ENCODE results near the gene CBARP.

CBARP gene

DNA sequence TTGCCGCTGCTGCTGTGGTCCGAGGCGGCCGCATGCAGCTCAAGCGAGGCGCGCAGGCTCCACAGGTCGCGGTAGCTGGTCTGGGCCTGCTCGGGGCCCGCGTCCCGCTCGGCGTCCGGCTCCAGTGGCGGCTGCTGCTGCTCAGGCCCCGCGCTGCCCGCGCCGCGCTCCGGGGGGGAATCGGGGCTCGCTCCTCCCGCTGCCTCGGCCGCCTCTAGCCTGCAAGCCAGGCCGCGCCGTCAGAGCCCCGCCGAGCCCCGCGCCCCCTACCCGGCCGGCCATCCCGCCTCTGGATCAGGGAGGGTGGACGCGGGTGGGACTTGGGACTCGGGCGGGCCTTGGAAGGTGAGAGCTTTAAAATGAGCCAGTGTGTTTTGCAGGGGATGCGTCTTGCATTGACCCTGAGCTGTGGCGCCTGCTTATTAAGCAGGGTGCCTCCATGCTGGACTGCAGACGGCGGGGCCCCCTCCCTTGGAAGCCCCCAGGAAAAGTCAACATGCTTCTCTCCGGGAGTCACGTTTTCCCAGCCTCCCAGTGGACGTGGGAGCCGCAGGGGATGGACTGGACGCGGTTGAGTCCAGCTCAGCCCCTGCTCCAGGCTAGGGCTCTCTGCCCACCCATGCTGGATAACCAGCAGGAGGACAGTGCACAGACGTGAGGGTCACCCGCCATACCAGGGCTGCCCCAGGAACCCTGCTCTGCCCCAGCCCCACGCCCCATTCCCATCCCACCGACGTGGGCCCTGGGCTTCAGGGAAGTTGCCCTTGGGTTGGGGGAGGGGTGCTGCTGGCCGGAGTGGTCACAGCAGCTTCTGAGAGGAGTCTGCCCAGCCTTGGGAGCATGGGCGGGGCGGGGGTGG lies 7.7 kb downstream of the CBARP start:
- Histone ChIP-seq H3K36me3 (ENCODE audit: low read depth) (peaks cover 25% of the 10 kb centered on the region), H3K4me1 (ENCODE audit: insufficient read depth, poor library complexity, severe bottlenecking) (peaks cover 8% of the 10 kb centered on the region), H3K4me3 (ENCODE audit: severe bottlenecking) (no peak overlapping the region), H3K9me3 (ENCODE audit: severe bottlenecking) (no peaks in the 10 kb centered on the region), H3K27me3 (ENCODE audit: insufficient read depth, poor library complexity, severe bottlenecking) (no peaks in the 10 kb centered on the region), H3K27ac (ENCODE audit: poor library complexity, severe bottlenecking) (no peak overlapping the region)
- no peak for ATAC-seq (ENCODE audit: low read depth)
- TF ChIP-seq, protein P1, sequence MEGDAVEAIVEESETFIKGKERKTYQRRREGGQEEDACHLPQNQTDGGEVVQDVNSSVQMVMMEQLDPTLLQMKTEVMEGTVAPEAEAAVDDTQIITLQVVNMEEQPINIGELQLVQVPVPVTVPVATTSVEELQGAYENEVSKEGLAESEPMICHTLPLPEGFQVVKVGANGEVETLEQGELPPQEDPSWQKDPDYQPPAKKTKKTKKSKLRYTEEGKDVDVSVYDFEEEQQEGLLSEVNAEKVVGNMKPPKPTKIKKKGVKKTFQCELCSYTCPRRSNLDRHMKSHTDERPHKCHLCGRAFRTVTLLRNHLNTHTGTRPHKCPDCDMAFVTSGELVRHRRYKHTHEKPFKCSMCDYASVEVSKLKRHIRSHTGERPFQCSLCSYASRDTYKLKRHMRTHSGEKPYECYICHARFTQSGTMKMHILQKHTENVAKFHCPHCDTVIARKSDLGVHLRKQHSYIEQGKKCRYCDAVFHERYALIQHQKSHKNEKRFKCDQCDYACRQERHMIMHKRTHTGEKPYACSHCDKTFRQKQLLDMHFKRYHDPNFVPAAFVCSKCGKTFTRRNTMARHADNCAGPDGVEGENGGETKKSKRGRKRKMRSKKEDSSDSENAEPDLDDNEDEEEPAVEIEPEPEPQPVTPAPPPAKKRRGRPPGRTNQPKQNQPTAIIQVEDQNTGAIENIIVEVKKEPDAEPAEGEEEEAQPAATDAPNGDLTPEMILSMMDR (IDR thresholded peaks at IDR 0.05; ENCODE audit: poor library complexity, severe bottlenecking), result no peak
- DNase-seq (ENCODE audit: low spot score), result no peak

- no peak for DNase-seq (ENCODE audit: low spot score)
- TF ChIP-seq, protein P1 (IDR thresholded peaks at IDR 0.05; ENCODE audit: poor library complexity, severe bottlenecking), result no peak
- H3K36me3 ChIP-seq (ENCODE audit: low read depth), result peaks cover 23% of the 10 kb centered on the region
- H3K27ac ChIP-seq (ENCODE audit: poor library complexity, severe bottlenecking), result no peak overlapping the region
- peaks cover 8% of the 10 kb centered on the region for H3K4me1 ChIP-seq (ENCODE audit: insufficient read depth, poor library complexity, severe bottlenecking)
- H3K9me3 ChIP-seq (ENCODE audit: severe bottlenecking), result no peaks in the 10 kb centered on the region
- H3K4me3 ChIP-seq (ENCODE audit: severe bottlenecking), result no peak overlapping the region
- ATAC-seq (ENCODE audit: low read depth), result no peak
- no peaks in the 10 kb centered on the region for H3K27me3 ChIP-seq (ENCODE audit: insufficient read depth, poor library complexity, severe bottlenecking)
Measured at GRCh38 chr19:1229056-1229923, 8.5 kb downstream of the CBARP start.

DNA sequence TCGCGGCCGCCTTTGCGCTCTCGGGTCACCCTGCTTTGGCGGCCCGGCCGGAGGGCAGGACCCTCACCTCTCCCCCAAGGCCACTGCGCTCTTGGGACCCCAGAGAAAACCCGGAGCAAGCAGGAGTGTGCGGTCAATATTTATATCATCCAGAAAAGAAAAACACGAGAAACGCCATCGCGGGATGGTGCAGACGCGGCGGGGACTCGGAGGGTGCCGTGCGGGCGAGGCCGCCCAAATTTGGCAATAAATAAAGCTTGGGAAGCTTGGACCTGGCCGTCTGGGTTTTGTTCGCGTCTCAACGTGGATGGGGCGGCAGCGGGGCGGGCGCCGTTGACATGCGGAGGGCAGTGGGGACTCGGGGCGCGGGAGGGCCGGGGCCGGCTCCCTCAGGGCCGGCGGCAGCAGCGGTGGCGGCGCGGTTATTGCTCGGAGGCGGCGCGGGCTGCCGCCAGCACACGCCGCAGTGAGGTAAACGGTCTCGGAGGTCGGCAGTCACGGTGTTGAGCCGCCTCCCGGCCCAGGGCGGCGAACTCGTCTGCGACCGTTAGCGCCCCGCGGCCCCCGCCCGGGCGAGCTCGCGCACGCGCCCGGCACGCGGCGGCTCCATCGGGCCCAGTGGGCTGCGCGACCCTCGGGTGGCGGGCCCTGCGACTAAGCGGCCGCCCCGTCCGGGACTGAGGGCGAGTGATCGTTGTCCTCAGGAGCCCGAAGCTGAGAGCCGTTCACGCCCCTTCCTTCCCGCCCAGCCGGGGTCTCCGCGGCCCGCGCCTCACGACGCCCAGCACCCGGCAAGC lies 9.4 kb downstream of the CBARP start:
- TF ChIP-seq, protein P1 (IDR thresholded peaks at IDR 0.05; ENCODE audit: poor library complexity, severe bottlenecking), result no peak
- Histone ChIP-seq H3K27me3 (ENCODE audit: insufficient read depth, poor library complexity, severe bottlenecking) (no peaks in the 10 kb centered on the region), H3K4me1 (ENCODE audit: insufficient read depth, poor library complexity, severe bottlenecking) (peaks cover 8% of the 10 kb centered on the region), H3K9me3 (ENCODE audit: severe bottlenecking) (no peaks in the 10 kb centered on the region), H3K27ac (ENCODE audit: poor library complexity, severe bottlenecking) (no peak overlapping the region), H3K4me3 (ENCODE audit: severe bottlenecking) (no peak overlapping the region), H3K36me3 (ENCODE audit: low read depth) (peaks cover 20% of the 10 kb centered on the region)
- no peak for DNase-seq (ENCODE audit: low spot score)
- ATAC-seq (ENCODE audit: low read depth), result no peak

DNA sequence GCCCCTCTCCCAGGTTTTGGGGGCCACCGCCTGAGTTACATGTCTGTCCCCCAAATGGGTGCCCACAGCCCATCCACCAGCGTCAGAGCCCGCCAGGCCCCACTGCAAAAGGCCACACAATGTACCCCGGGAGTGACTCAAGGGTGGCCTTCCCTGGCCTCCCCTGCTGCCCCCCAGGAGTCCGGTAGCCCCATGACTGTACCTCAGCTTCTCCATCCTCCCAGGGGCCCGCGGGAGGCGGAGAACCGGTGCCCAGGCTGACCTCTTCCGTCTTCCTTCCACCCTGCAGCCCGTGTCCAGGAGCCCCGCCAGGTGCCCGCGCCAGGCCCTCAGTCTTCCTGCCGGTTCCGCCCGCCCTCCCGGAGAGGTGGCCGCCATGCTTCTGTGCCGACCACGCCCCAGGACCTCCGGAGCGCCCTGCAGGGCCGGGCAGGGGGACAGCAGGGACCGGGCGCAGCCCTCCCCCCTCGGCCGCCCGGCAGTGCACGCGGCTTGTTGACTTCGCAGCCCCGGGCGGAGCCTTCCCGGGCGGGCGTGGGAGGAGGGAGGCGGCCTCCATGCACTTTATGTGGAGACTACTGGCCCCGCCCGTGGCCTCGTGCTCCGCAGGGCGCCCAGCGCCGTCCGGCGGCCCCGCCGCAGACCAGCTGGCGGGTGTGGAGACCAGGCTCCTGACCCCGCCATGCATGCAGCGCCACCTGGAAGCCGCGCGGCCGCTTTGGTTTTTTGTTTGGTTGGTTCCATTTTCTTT lies 10.3 kb downstream of the CBARP start:
- no peak overlapping the region for H3K27ac ChIP-seq (ENCODE audit: poor library complexity, severe bottlenecking)
- TF ChIP-seq, protein P1 (IDR thresholded peaks at IDR 0.05; ENCODE audit: poor library complexity, severe bottlenecking), result no peak
- H3K27me3 ChIP-seq (ENCODE audit: insufficient read depth, poor library complexity, severe bottlenecking), result no peaks in the 10 kb centered on the region
- H3K9me3 ChIP-seq (ENCODE audit: severe bottlenecking), result no peaks in the 10 kb centered on the region
- peaks cover 20% of the 10 kb centered on the region for H3K36me3 ChIP-seq (ENCODE audit: low read depth)
- peaks cover 8% of the 10 kb centered on the region for H3K4me1 ChIP-seq (ENCODE audit: insufficient read depth, poor library complexity, severe bottlenecking)
- H3K4me3 ChIP-seq (ENCODE audit: severe bottlenecking), result no peak overlapping the region
- DNase-seq (ENCODE audit: low spot score), result no peak
- no peak for ATAC-seq (ENCODE audit: low read depth)
